Measurements from ENCODE around the gene ASTN2.

Gene ASTN2

DNA sequence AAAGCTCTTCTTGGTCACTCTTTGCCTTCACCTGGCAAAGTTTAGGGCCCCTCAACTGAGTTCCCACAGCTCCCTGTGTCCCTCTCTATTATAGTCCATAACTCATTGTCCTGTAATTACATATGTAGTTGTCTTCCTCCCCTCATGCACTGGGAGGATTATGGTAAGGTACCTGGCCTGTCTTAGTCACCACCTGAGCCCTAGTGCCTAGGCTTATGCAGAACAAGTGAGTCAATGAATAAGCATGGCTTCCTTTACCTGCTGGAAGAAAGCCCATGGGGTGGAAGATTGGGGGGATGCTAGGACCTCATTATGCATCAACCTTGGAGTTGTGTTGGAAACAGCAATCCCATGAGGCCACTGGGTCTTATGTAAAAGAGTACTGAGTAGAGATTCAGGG is 915.4 kb downstream of the ASTN2 start:
- no peak for DNase-seq (ENCODE audit: low read depth in 2 of 3, low spot score in 2 of 3)

DNA sequence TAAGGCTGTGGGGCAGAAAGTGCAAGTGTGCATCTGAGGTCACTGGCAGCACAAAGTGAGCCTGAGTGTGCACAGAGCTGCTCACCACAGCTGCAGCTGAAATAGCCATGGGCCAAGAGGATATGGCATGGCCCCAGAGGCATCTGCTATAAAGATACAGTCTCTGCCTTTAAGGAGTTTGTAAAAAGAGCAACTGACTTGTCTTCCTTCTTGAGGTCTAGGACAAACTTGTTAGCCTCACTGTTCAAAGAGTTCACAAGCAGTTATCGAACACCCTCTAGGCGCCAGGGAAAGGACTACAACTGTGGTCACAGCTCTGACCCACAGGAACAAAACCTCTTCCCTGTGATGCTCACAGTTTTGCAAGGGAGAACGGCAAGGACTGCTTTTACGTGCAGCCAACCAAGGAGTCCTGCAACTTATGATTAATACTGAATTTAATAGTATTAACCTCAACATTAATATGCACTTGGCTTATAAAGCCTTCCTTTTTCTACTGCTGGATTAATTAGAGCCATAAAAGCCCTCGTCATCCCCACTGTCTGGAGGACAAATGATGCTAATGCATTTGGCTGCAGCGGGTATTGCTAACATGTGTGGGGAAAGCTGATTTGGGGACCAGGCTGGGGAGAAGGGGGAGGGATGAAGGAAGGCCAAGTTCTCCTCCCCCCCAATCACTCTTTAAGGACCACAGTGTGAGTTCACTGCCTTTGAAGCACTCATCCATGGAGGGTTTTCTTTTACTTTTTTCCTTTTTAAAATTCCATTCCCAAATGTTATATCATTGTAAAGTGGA is 917.6 kb downstream of the ASTN2 start:
- no peak for DNase-seq (ENCODE audit: low read depth in 2 of 3, low spot score in 2 of 3)

- DNase-seq (ENCODE audit: low read depth in 2 of 3, low spot score in 2 of 3), result no peak
Observed at GRCh38 chr9:116496167-116496566, 918.7 kb downstream of the ASTN2 start.

DNA sequence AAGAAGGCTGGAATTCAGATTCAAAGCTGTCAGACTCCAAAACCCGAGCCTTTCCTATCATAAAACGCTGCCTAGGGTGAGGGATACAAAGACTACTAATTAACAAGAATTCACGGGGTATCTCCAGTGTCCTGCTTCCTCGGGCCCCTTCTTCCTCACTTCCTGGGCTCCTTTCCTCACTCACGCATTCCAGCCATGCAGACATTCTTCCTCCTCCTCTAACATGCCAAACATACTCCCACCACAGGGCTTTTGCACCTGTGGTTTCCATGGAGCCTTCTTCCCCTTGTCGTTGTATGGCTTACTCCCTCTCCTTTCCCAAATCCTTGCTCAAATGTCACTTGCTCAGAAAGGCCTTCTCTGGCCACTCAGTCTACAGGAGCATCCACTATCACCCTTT is 919.1 kb downstream of the ASTN2 start:
- no peak for DNase-seq (ENCODE audit: low read depth in 2 of 3, low spot score in 2 of 3)

- peak in 1 of 3 experiments; percentile 1 for DNase-seq (ENCODE audit: low read depth in 2 of 3, low spot score in 2 of 3)
Observed at GRCh38 chr9:116494815-116495634, 919.8 kb downstream of the ASTN2 start.

DNA sequence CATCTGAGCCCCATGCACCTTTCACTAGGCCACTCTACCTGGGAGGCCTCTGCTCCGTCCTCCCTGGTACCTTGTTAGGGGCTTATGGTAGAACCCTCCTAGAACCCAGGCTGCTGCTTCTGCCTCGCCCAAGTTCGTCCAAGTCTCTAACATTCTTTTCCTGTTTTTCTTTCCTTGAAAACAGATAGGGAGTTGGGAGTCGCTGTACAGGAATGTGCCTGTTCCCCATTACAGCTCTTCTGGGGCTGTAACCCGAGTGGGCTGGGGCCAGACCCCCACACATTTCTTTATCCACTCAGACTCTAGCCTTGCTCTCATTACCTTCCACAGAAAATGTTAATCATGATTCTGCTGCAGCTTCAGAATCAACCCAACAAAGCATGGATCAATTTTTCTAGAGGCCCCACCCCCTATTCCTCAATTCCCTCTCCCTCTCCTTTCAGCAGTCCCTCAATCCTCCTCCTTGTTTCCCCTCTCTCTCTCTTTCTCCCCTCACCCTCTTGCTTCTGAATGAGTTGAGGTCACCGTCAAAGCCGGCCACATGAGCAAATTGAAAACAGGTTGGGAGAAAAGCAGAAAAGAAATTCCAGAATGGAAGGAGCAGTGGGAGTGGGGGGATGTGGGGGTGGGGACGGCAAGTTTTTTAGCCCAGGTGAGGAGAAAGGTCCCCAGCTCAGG is 921.5 kb downstream of the ASTN2 start:
- DNase-seq (ENCODE audit: low read depth in 2 of 3, low spot score in 2 of 3), result no peak

GRCh38 chr9:116491659-116492058 is 923.2 kb downstream of the ASTN2 start:
- DNase-seq (ENCODE audit: low read depth in 2 of 3, low spot score in 2 of 3), result no peak

DNA sequence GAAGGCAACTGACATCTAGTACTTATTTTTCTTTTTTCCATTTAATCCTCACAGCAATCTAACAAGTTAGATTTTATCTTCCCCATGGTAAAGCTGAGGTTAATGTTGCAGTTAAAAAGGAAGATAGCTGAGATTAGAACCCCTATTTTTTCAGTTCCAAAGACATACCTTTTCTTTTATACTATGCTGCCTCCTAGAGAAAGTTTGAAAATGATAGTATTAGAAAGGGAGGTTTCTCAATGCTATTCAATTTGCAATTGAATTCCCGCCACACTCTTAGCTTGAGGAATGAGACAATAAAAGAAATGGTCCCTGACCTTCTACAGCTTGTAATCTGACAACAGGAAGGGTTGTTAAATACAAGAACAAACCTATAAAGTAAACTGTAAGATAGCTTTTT is 923.6 kb downstream of the ASTN2 start:
- DNase-seq (ENCODE audit: low read depth in 2 of 3, low spot score in 2 of 3), result no peak

GRCh38 chr9:116490321-116490720 is 924.5 kb downstream of the ASTN2 start:
- DNase-seq (ENCODE audit: low read depth in 2 of 3, low spot score in 2 of 3), result no peak

DNA sequence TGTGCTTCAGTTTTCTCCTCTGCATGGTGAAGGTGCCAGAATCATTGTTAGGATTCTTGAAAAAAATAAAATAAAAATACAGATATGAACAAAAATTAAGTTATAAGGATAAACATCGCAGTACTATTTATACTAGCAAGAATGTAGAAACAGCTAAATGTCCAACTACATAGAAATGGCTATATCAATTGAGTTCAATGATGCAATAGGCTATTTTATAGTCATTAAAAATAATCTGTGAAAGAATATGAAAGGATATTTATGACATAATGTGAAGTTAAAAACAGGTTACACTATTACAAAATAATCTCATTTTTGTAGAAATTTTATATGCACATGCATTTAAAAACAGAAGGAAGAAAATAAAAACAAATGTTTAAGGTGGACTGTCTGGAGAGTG is 926.5 kb downstream of the ASTN2 start:
- no peak for DNase-seq (ENCODE audit: low read depth in 2 of 3, low spot score in 2 of 3)

DNA sequence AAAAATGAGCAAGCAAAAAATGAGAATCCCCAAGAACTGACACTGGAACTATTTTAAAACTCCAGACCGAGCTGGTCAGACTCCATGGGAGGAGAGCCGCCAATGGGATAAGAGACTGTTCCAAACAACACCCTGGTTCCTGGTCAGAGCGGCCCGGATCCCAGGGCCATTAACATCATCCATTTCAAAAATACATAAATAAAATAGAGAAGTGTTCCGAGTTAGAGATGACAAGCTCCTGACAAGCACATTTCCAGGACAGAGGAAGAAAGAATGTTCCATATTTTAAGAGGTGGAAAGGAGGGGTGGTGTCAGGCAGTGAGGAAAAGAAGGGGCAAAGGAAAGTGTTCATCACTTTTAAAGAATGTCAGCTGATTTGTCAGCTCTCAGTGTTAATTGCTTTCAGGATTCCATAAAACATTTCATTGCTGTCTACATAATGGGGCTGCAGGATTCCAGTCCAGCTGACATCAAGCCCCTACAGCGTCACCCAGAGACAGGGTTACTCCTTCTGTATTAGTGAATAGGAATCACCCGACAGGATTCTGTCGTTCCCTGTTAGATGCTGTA is 930.3 kb downstream of the ASTN2 start:
- DNase-seq (ENCODE audit: low read depth in 2 of 3, low spot score in 2 of 3), result no peak

- no peak for DNase-seq (ENCODE audit: low read depth in 2 of 3, low spot score in 2 of 3)
Observed at GRCh38 chr9:116483622-116484491, 931.0 kb downstream of the ASTN2 start.

GRCh38 chr9:116482740-116483139 is 932.1 kb downstream of the ASTN2 start:
- no peak for DNase-seq (ENCODE audit: low read depth in 2 of 3, low spot score in 2 of 3)

DNA sequence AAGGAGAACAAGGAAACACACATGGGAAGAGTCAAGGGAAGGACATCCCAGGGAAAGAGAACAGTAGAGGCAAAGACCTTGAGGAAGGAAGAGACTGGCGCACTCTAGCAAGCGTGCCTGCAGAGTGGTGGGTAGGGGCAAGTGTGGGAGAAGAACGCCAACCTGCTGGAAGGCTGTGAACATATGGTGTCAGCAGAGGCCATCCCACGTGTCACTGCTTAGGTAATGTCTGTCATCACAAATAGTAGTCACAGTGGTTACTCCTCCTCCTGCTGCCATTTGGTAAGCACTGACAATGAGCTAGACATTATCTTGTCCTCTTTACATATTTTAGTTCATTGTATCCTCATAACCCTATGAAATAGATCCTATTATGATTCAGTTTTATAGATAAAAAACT is 934.2 kb downstream of the ASTN2 start:
- DNase-seq (ENCODE audit: low read depth in 2 of 3, low spot score in 2 of 3), result no peak

DNA sequence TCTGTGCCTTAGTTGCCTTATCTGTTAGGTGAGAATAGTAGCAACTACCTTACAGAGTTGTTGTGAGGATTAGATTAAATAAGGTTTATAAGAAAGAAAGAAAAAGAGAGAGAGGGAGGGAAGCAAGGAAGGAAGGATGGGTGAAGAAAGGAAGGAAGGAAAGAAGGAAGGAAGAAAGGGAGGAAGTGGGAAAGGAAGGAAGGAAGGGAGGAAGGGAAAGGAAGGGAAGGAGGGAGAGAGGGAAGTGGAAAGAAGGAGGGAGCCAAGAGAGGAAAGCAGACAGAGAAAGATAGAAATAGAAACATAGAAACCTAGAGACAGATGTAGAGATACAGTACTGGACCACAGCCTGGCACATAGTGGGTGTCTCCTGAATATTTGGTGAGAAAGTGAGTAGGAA is 934.9 kb downstream of the ASTN2 start:
- no peak for DNase-seq (ENCODE audit: low read depth in 2 of 3, low spot score in 2 of 3)

DNA sequence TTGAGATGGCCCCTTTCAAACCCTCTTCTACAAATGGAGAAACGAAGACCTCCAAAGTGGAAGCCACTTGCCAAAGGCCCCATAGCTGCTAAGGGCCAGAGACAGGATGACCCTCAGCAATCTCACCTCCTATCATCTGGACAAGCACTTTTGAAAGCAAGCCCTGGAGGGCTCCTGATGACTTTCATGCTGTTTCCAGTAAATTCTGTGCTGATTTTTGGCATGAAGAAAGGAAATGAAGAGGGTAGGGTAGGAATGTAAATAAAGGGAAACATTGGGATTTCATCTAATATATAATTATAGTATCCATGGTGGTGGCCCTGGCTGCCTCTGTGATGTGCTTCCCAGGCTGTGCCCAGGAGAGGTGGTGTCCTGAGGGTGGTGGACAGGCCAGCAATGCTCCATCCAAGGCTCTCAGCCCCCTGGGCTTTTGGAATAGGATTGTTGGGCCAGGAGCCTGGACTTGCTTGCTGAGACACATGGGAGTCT is 935.8 kb downstream of the ASTN2 start:
- no peak for DNase-seq (ENCODE audit: low read depth in 2 of 3, low spot score in 2 of 3)

DNA sequence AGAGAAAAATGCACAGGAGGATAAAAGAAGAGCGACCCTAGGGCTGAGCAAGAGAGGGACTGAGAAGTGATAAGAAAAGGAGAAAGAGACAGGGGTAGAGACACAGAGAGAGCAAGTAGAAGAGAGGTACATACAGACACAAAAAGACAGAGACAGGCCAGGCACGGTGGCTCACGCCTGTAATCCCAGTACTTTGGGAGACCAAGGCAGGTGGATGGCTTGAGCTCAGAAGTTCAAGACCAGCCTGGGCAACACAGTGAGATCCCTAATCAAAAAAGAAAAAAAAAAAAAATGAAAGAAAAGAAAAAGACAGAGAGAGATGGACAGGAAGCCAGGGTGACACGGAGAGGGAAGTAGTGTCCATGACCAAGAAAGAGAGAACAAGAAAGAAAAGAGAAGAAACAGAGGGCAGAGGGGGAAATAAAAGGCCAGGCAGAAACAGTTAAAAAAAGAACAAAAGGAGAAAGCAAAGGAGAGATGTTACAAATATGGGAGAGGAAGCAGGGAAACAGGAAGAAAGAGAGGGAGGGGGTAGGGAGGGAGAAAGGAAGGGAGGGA is 937.2 kb downstream of the ASTN2 start:
- no peak for DNase-seq (ENCODE audit: low read depth in 2 of 3, low spot score in 2 of 3)

DNA sequence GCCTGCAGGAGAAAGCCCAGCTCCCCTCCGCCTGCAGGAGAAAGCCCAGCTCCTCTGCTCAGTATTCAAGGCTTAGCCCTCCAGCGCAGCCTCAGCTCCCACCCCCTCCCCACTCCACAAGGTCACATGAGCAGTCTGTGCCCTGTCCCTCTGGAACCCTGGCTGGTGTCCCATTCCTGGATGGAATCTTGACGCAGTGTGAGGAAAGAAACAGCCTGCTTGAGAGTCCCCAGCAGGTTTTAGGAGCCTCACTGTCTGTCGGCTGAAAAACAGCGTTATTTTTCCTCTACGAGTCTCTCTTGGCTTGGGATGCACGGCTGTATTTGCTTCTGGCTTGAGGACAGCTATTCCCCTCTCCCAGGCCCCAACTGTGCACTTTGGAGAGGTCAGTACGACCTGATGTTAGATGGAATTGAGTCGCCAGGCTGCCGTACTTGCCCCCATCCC is 937.9 kb downstream of the ASTN2 start:
- DNase-seq (ENCODE audit: low read depth in 2 of 3, low spot score in 2 of 3), result no peak

GRCh38 chr9:116476002-116476401 is 938.9 kb downstream of the ASTN2 start:
- no peak for DNase-seq (ENCODE audit: low read depth in 2 of 3, low spot score in 2 of 3)

GRCh38 chr9:116475201-116475600 is 939.7 kb downstream of the ASTN2 start:
- no peak for DNase-seq (ENCODE audit: low read depth in 2 of 3, low spot score in 2 of 3)
